ENCODE measurements around the gene GSTO1. TPM values are rescaled to one million over a fixed set of nuclear protein-coding genes. Genes with fewer than 3 reads are reported as not detected.

The GSTO1 gene
- total RNA-seq, 1 donor from 2014 or later: 131 TPM

DNA sequence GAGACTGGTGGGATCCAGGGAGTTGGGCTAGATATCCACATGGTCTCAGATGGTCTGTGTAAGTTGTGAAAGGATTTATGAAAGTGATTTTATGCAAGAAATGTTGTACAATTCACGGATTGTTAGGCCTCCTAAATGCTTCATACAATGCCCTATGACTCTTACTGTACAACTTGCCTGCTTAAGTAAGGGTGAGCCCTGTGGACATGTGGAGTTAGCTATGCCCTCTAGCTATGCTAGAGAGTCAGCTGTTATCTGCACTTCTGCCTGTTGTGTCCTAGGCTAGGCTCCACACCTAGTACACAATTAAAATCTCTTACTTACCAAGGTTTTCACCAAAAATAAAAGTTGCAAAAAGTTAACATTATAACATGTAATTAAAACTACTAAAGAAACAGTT, 20.9 kb upstream of the GSTO1 start:
- Histone ChIP-seq H3K27ac (ENCODE audit: low read depth, low read length) (no peak overlapping the region), H2AFZ (ENCODE audit: low read depth, low read length) (no peak overlapping the region), H3K9me3 (ENCODE audit: insufficient read depth, low read depth, low read length) (no peaks in the 10 kb centered on the region), H3K9ac (ENCODE audit: low read length) (no peak overlapping the region), H3K4me3 (ENCODE audit: insufficient read depth, low read depth, low read length) (no peak overlapping the region), H3K79me2 (ENCODE audit: insufficient read depth, low read length) (no peaks in the 10 kb centered on the region), H3K27me3 (ENCODE audit: insufficient read depth, low read length) (no peaks in the 10 kb centered on the region), H3K4me2 (ENCODE audit: low read length) (no peak overlapping the region), H3K36me3 (ENCODE audit: insufficient read depth, low read length) (no peaks in the 10 kb centered on the region), H4K20me1 (ENCODE audit: insufficient read depth, low read length) (no peaks in the 10 kb centered on the region), H3K4me1 (ENCODE audit: insufficient read depth, low read length) (peaks cover 9% of the 10 kb centered on the region)
- no peak for DNase-seq (ENCODE audit: low read depth)
- H3K27ac Mint-ChIP-seq (ENCODE audit: unreplicated experiment): no peak overlapping the region
- TF ChIP-seq EZH2 (IDR thresholded peaks at IDR 0.05; ENCODE audit: insufficient read depth, low read length) (no peak), CTCF (IDR thresholded peaks at IDR 0.05; ENCODE audit: insufficient read depth, low read depth, low read length) (no peak)
- FAIRE-seq: peak; percentile 39
- H3K27me3 Mint-ChIP-seq (ENCODE audit: low read depth, unreplicated experiment): no peaks in the 10 kb centered on the region
- H3K36me3 Mint-ChIP-seq (ENCODE audit: low read depth, unreplicated experiment): no peaks in the 10 kb centered on the region
- no peaks in the 10 kb centered on the region for H3K4me1 Mint-ChIP-seq (ENCODE audit: low read depth, unreplicated experiment)
- H3K9me3 Mint-ChIP-seq (ENCODE audit: unreplicated experiment): peaks cover 10% of the 10 kb centered on the region
- no peak overlapping the region for H3K4me3 Mint-ChIP-seq (ENCODE audit: unreplicated experiment)

- H3K27ac Mint-ChIP-seq (ENCODE audit: unreplicated experiment): no peak overlapping the region
- H3K9me3 Mint-ChIP-seq (ENCODE audit: unreplicated experiment): peaks cover 12% of the 10 kb centered on the region
- DNase-seq (ENCODE audit: low read depth) (no peak), FAIRE-seq (no peak)
- Histone ChIP-seq H3K79me2 (ENCODE audit: insufficient read depth, low read length) (no peaks in the 10 kb centered on the region), H3K27ac (ENCODE audit: low read depth, low read length) (no peak overlapping the region), H3K4me1 (ENCODE audit: insufficient read depth, low read length) (peaks cover 9% of the 10 kb centered on the region), H3K27me3 (ENCODE audit: insufficient read depth, low read length) (peaks cover 2% of the 10 kb centered on the region), H3K9ac (ENCODE audit: low read length) (no peak overlapping the region), H2AFZ (ENCODE audit: low read depth, low read length) (no peak overlapping the region), H3K4me3 (ENCODE audit: insufficient read depth, low read depth, low read length) (no peak overlapping the region), H3K36me3 (ENCODE audit: insufficient read depth, low read length) (no peaks in the 10 kb centered on the region), H3K9me3 (ENCODE audit: insufficient read depth, low read depth, low read length) (no peaks in the 10 kb centered on the region), H4K20me1 (ENCODE audit: insufficient read depth, low read length) (no peaks in the 10 kb centered on the region), H3K4me2 (ENCODE audit: low read length) (no peak overlapping the region)
- H3K4me1 Mint-ChIP-seq (ENCODE audit: low read depth, unreplicated experiment): no peaks in the 10 kb centered on the region
- H3K36me3 Mint-ChIP-seq (ENCODE audit: low read depth, unreplicated experiment): no peaks in the 10 kb centered on the region
- H3K27me3 Mint-ChIP-seq (ENCODE audit: low read depth, unreplicated experiment): no peaks in the 10 kb centered on the region
- TF ChIP-seq CTCF (IDR thresholded peaks at IDR 0.05; ENCODE audit: insufficient read depth, low read depth, low read length) (no peak), EZH2 (IDR thresholded peaks at IDR 0.05; ENCODE audit: insufficient read depth, low read length) (no peak)
- H3K4me3 Mint-ChIP-seq (ENCODE audit: unreplicated experiment): no peak overlapping the region
Observed at GRCh38 chr10:104234934-104235333, 19.8 kb upstream of the GSTO1 start.

DNA sequence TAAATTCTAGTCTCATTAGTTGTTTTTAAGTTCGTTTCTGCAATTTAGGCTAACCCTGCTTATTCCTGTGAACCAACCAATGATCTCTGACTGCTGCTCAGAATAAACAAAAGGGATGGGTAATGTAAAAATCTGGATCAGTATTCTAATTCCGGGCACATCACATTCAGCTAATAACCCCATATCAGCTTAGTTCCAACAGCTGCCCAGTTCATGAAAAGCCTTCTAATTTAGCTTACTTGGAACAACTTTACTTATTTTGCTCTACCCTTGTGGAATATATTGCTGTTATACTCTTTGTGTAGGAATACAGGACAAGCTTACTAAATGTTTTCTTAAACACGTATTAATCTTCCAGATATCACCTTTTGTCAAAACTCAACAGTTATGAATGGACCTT, 18.9 kb upstream of the GSTO1 start:
- no peaks in the 10 kb centered on the region for H3K36me3 ChIP-seq (ENCODE audit: insufficient read depth, low read length)
- H3K27me3 Mint-ChIP-seq (ENCODE audit: low read depth, unreplicated experiment): peaks cover 6% of the 10 kb centered on the region
- FAIRE-seq: no peak

More for the DNA sequence above, 18.9 kb upstream of the GSTO1 start:
- Histone ChIP-seq H3K27ac (ENCODE audit: low read depth, low read length) (no peak overlapping the region), H3K27me3 (ENCODE audit: insufficient read depth, low read length) (peaks cover 3% of the 10 kb centered on the region), H3K9ac (ENCODE audit: low read length) (no peak overlapping the region), H3K4me2 (ENCODE audit: low read length) (no peak overlapping the region), H2AFZ (ENCODE audit: low read depth, low read length) (no peak overlapping the region), H3K79me2 (ENCODE audit: insufficient read depth, low read length) (no peaks in the 10 kb centered on the region), H4K20me1 (ENCODE audit: insufficient read depth, low read length) (no peaks in the 10 kb centered on the region), H3K4me1 (ENCODE audit: insufficient read depth, low read length) (peaks cover 9% of the 10 kb centered on the region), H3K9me3 (ENCODE audit: insufficient read depth, low read depth, low read length) (no peaks in the 10 kb centered on the region), H3K4me3 (ENCODE audit: insufficient read depth, low read depth, low read length) (no peak overlapping the region)
- Mint-ChIP-seq H3K9me3 (ENCODE audit: unreplicated experiment) (peaks cover 12% of the 10 kb centered on the region), H3K36me3 (ENCODE audit: low read depth, unreplicated experiment) (no peaks in the 10 kb centered on the region), H3K4me3 (ENCODE audit: unreplicated experiment) (no peak overlapping the region), H3K4me1 (ENCODE audit: low read depth, unreplicated experiment) (no peaks in the 10 kb centered on the region), H3K27ac (ENCODE audit: unreplicated experiment) (no peak overlapping the region)
- TF ChIP-seq EZH2 (IDR thresholded peaks at IDR 0.05; ENCODE audit: insufficient read depth, low read length) (no peak), CTCF (IDR thresholded peaks at IDR 0.05; ENCODE audit: insufficient read depth, low read depth, low read length) (no peak)
- no peak for DNase-seq (ENCODE audit: low read depth)

All from astrocyte (in vitro differentiated cells and primary cell).